Cerebellar nuclear complex (tissue), 1 donor: ENCODE data around the gene ZMYND15.

Experiments used
- DNase-seq, 2 experiments: peaks; one replicate each; lab custom pipeline; 2025; lab: John Stamatoyannopoulos, UW

The ZMYND15 gene

GRCh38 chr17:4742629-4743028, 3.0 kb downstream of the ZMYND15 start:
- no peak for DNase-seq

GRCh38 chr17:4743216-4743615, 3.6 kb downstream of the ZMYND15 start:
- DNase-seq: no peak

GRCh38 chr17:4743898-4744297, 4.3 kb downstream of the ZMYND15 start:
- DNase-seq: no peak

GRCh38 chr17:4744999-4745969, 5.7 kb downstream of the ZMYND15 start:
- no peak for DNase-seq

- DNase-seq: no peak
These were observed 8.2 kb downstream of the ZMYND15 start for GRCh38 chr17:4747847-4748246.

GRCh38 chr17:4748686-4749085, 9.1 kb downstream of the ZMYND15 start:
- DNase-seq: no peak

GRCh38 chr17:4750606-4751005, 11.0 kb downstream of the ZMYND15 start:
- DNase-seq: no peak

GRCh38 chr17:4751932-4752331, 12.3 kb downstream of the ZMYND15 start:
- no peak for DNase-seq

GRCh38 chr17:4753392-4753791, 13.8 kb downstream of the ZMYND15 start:
- no peak for DNase-seq

- no peak for DNase-seq
These were observed 20.2 kb downstream of the ZMYND15 start for GRCh38 chr17:4759776-4760236.

- no peak for DNase-seq
These were observed 25.0 kb downstream of the ZMYND15 start for GRCh38 chr17:4764595-4764994.

- DNase-seq: no peak
These were observed 26.6 kb downstream of the ZMYND15 start for GRCh38 chr17:4766201-4766600.

GRCh38 chr17:4766723-4767122, 27.1 kb downstream of the ZMYND15 start:
- DNase-seq: no peak

- DNase-seq: no peak
These were observed 28.7 kb downstream of the ZMYND15 start for GRCh38 chr17:4768298-4768697.

GRCh38 chr17:4769628-4770027, 30.0 kb downstream of the ZMYND15 start:
- DNase-seq: no peak

- no peak for DNase-seq
These were observed 32.0 kb downstream of the ZMYND15 start, which contains the start of gene TM4SF5 for GRCh38 chr17:4771519-4772234. Gene TM4SF5, plus strand, starts transcription at chr17:4771886. Its CDS starts 37 bp downstream, at chr17:4771923.

GRCh38 chr17:4772235-4772613, 32.6 kb downstream of the ZMYND15 start:
- DNase-seq: no peak

- no peak for DNase-seq
These were observed 38.5 kb downstream of the ZMYND15 start for GRCh38 chr17:4777969-4778760.

- no peak for DNase-seq
These were observed 40.8 kb downstream of the ZMYND15 start for GRCh38 chr17:4780325-4780955.

GRCh38 chr17:4782652-4783051, 43.0 kb downstream of the ZMYND15 start:
- DNase-seq: no peak

GRCh38 chr17:4785311-4786105, 45.9 kb downstream of the ZMYND15 start:
- DNase-seq: no peak
